ENCODE results near the gene GPNMB. TPM values are rescaled to one million over a fixed set of nuclear protein-coding genes. Genes with fewer than 3 reads are reported as not detected.

GPNMB gene
- total and polyA plus RNA-seq, 2 of the 4 experiments (the other 2 are of a cell fraction): under 0.01 to 0.14 TPM

DNA sequence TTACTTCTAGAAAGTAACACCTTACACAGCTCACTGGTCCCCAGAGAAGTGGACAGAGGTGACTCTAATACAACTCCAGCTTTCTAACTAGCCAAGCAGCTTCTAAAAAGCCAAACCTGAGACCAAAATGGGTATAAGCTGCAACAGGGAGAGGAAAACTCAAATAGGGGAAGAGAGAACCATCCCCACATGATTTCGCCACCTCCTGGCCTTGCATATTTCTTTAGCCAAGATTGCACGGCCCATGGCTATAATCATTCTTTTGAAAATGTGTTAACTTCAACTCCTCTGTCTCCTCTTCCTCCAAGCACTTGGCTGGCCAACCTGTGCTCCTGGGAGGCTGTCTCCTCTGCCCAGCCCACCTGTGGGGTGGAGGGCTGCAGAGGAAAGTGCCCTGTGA is 36.1 kb upstream of the GPNMB start:
- Histone ChIP-seq H4K5ac (ENCODE audit: low read depth, low read length) (no peak overlapping the region), H3K9ac (ENCODE audit: low read depth, low read length) (no peak overlapping the region), H2AK5ac (ENCODE audit: low read depth, low read length) (no peak overlapping the region), H2BK120ac (ENCODE audit: low read depth, low read length) (no peak overlapping the region), H3K14ac (replicated peaks; ENCODE audit: low read depth, low read length) (no peak overlapping the region), H2BK20ac (ENCODE audit: low read depth, low read length) (no peak overlapping the region), H2BK5ac (ENCODE audit: low read depth, low read length, poor library complexity, severe bottlenecking) (no peak overlapping the region), H3K4me3 (ENCODE audit: insufficient read depth, low read depth, low read length) (no peak overlapping the region), H2AFZ (replicated peaks; ENCODE audit: low read length, poor library complexity) (no peak overlapping the region), H4K8ac (ENCODE audit: low read depth in 2 of 2, low read length in 2 of 2) (no peak overlapping the region), H3K4me1 (ENCODE audit: control insufficient read depth, insufficient read depth, low read length) (no peaks in the 10 kb centered on the region), H2BK15ac (ENCODE audit: low read depth, low read length) (no peak overlapping the region), H3K9me1 (ENCODE audit: insufficient read depth, low read length) (no peaks in the 10 kb centered on the region), H3K27ac (ENCODE audit: insufficient read depth, low read length) (no peak overlapping the region), H3K79me1 (ENCODE audit: low read depth in 1 of 2, low read length in 2 of 2) (no peaks in the 10 kb centered on the region), H3K9me3 (ENCODE audit: control insufficient read depth, insufficient read depth, low read length) (peaks cover 2% of the 10 kb centered on the region; the same call in 1 of the 2 replicates), H3K4ac (ENCODE audit: low read depth, low read length) (no peak overlapping the region), H4K20me1 (ENCODE audit: insufficient read depth, low read length) (no peaks in the 10 kb centered on the region), H3K27me3 (ENCODE audit: control insufficient read depth, insufficient read depth, low read length) (peaks cover 2% of the 10 kb centered on the region; the same call in 1 of the 2 replicates), H3K18ac (ENCODE audit: low read depth, low read length) (no peak overlapping the region), H3K4me2 (ENCODE audit: low read depth, low read length) (no peak overlapping the region), H4K91ac (ENCODE audit: insufficient read depth, low read depth, low read length) (no peak overlapping the region), H2AK9ac (replicated peaks; ENCODE audit: low read depth, low read length, poor library complexity) (no peak overlapping the region), H3K23ac (ENCODE audit: low read depth, low read length) (no peak overlapping the region), H3K56ac (ENCODE audit: extremely low read depth, insufficient read depth, low read length) (no peak overlapping the region), H3K36me3 (ENCODE audit: control insufficient read depth, insufficient read depth, low read length) (0 out of 2 replicates have a peak, but pooled peaks cover 2% of the 10 kb centered on the region)
- ATAC-seq (ENCODE audit: low read depth) (no peak), DNase-seq (no peak)
- POLR2A ChIA-PET (ENCODE audit: unreplicated experiment): no interaction called here
- no CpG with 5 or more reads among the region's 2 CpGs for WGBS, 2 experiments (ENCODE audit: extremely low coverage in 2 of 2, insufficient read length in 1 of 2)
- in situ Hi-C loops (cut with MboI; ENCODE audit: low sequenced_read_pairs) (no loop called here), intact Hi-C loops (cut with micrococcal nuclease) (no loop called here), dilution Hi-C loops (cut with HindIII; ENCODE audit: low sequenced_read_pairs, unreplicated experiment) (no loop called here)
- TF ChIP-seq CHD1 (IDR thresholded peaks at IDR 0.05; ENCODE audit: low read depth, low read length): no peak
- TF ChIP-seq, protein P1, sequence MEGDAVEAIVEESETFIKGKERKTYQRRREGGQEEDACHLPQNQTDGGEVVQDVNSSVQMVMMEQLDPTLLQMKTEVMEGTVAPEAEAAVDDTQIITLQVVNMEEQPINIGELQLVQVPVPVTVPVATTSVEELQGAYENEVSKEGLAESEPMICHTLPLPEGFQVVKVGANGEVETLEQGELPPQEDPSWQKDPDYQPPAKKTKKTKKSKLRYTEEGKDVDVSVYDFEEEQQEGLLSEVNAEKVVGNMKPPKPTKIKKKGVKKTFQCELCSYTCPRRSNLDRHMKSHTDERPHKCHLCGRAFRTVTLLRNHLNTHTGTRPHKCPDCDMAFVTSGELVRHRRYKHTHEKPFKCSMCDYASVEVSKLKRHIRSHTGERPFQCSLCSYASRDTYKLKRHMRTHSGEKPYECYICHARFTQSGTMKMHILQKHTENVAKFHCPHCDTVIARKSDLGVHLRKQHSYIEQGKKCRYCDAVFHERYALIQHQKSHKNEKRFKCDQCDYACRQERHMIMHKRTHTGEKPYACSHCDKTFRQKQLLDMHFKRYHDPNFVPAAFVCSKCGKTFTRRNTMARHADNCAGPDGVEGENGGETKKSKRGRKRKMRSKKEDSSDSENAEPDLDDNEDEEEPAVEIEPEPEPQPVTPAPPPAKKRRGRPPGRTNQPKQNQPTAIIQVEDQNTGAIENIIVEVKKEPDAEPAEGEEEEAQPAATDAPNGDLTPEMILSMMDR (conservative IDR thresholded peaks at IDR 0.05; ENCODE audit: low read depth, low read length): no peak
- no peak for TF ChIP-seq SMC3 (IDR thresholded peaks at IDR 0.05; ENCODE audit: low read depth, low read length)
- TF ChIP-seq, protein P2, sequence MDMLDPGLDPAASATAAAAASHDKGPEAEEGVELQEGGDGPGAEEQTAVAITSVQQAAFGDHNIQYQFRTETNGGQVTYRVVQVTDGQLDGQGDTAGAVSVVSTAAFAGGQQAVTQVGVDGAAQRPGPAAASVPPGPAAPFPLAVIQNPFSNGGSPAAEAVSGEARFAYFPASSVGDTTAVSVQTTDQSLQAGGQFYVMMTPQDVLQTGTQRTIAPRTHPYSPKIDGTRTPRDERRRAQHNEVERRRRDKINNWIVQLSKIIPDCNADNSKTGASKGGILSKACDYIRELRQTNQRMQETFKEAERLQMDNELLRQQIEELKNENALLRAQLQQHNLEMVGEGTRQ (IDR thresholded peaks at IDR 0.05; ENCODE audit: low read depth, low read length): no peak
- TF ChIP-seq RAD21 (IDR thresholded peaks at IDR 0.05; ENCODE audit: low read length): no peak
- TF ChIP-seq POLR2A (IDR thresholded peaks at IDR 0.05; ENCODE audit: low read depth, low read length): no peak
- no peak for TF ChIP-seq MXI1 (IDR thresholded peaks at IDR 0.05; ENCODE audit: borderline replicate concordance, low read depth, low read length)
- TF ChIP-seq BHLHE40 (IDR thresholded peaks at IDR 0.05; ENCODE audit: low read depth, low read length): no peak
- CTCF ChIA-PET: no interaction called here
- no TSS peak for BruUV-seq (replicated peaks)
